ENCODE results near the gene C1QTNF3. TPM values are rescaled to one million over a fixed set of nuclear protein-coding genes. Genes with fewer than 3 reads are reported as not detected.

C1QTNF3 gene
- total and polyA plus RNA-seq, 2 donors (not counting 1 experiment from before 2014, with no cell fraction given) = 6.6 to 11.9 TPM

DNA sequence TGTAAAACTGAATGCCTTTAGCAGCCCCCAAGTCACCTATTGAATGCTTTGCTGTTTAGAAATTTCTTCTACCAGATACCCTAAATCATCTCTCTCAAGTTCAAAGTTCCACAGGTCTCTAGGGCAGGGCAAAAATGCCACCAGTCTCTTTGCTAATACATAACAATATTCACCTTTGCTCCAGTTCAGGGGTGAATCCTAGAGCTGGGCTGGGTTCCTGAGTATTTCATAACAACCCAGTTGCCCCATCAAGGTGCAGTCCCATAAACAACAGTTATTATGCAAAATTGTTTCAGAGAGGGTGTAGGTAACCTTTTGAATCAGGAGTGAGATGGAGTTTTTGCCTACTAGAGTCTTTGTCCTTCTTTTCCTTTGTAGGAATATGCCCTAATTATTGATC lies 19.0 kb upstream of the C1QTNF3 start:
- H2AFZ ChIP-seq (ENCODE audit: insufficient read depth, low read depth, low read length, poor library complexity, severe bottlenecking) = no peak overlapping the region
- Mint-ChIP-seq H3K27ac (no peak overlapping the region), H3K4me1 (no peaks in the 10 kb centered on the region), H3K4me3 (no peak overlapping the region), H3K27me3 (no peaks in the 10 kb centered on the region), H3K9me3 (ENCODE audit: insufficient read depth) (peaks cover 2% of the 10 kb centered on the region)
- no peaks in the 10 kb centered on the region for H3K27me3 ChIP-seq (replicated peaks in 1 of 4; ENCODE audit: control extremely low read depth in 1 of 4, control insufficient read depth in 3 of 4, insufficient read depth in 4 of 4, low read length in 3 of 4)
- ATAC-seq (ENCODE audit: low read depth) = no peak
- TF ChIP-seq CTCF (IDR thresholded peaks at IDR 0.05) (no peak), EZH2 (IDR thresholded peaks at IDR 0.05; ENCODE audit: borderline replicate concordance, insufficient read depth, low read depth, low read length, poor library complexity, severe bottlenecking) (no peak)
- H3K9me3 ChIP-seq (ENCODE audit: control extremely low read depth in 1 of 3, control insufficient read depth in 2 of 3, insufficient read depth in 1 of 3, low read length in 2 of 3) = peaks cover 0 to 8% (median 0%) of the 10 kb centered on the region in 3 donors
- H3K27ac ChIP-seq (ENCODE audit: low read length in 2 of 2) = no peak overlapping the region
- H4K20me1 ChIP-seq (ENCODE audit: control insufficient read depth, insufficient read depth, low read length, poor library complexity, severe bottlenecking) = no peaks in the 10 kb centered on the region
- H3K79me2 ChIP-seq (ENCODE audit: control insufficient read depth, insufficient read depth, low read length) = no peaks in the 10 kb centered on the region
- no peaks in the 10 kb centered on the region for H3K4me1 ChIP-seq (ENCODE audit: control insufficient read depth in 2 of 2, insufficient read depth in 2 of 2, low read length in 2 of 2)
- ChIA-PET CTCF (no interaction called here), POLR2A (no interaction called here)
- DNase-seq = no peak
- no peak overlapping the region for H3K4me2 ChIP-seq (replicated peaks; ENCODE audit: low read depth, low read length, poor library complexity, severe bottlenecking)
- intact Hi-C loops (cut with micrococcal nuclease) = no loop called here
- peaks cover 5 to 12% of the 10 kb centered on the region in 2 experiments for H3K36me3 ChIP-seq (replicated peaks in 1 of 2; ENCODE audit: control extremely low read depth in 1 of 2, control insufficient read depth in 1 of 2, extremely low read depth in 1 of 2, insufficient read depth in 2 of 2, low read length in 1 of 2)
- no peak overlapping the region for H3K4me3 ChIP-seq (ENCODE audit: control extremely low read depth in 1 of 5, extremely low read depth in 1 of 5, insufficient read depth in 1 of 5, low read depth in 2 of 5, low read length in 4 of 5)
- no peak overlapping the region for H3K9ac ChIP-seq (ENCODE audit: low read length)

DNA sequence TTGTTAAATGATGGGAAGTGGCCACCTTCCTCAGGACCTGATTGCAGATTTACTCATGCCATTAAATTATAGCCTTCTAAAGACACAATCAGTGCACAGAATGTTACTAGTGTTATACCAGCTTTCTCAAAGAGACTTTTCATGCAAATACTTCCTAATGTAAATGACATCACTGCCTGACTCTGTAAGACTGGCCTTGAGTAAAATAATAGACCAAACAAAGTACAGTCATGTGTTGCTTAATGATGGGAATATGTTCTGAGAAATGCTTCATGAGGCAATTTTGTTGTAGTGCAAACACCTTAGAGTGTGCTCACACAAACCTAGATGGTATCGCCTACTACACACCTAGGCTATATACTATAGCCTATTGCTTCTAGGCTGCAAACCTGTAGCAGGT lies 17.0 kb upstream of the C1QTNF3 start:
- H3K4me3 ChIP-seq (ENCODE audit: control extremely low read depth in 1 of 5, extremely low read depth in 1 of 5, insufficient read depth in 1 of 5, low read depth in 2 of 5, low read length in 4 of 5) = no peak overlapping the region
- H2AFZ ChIP-seq (ENCODE audit: insufficient read depth, low read depth, low read length, poor library complexity, severe bottlenecking) = no peak overlapping the region
- intact Hi-C loops (cut with micrococcal nuclease) = no loop called here
- no peaks in the 10 kb centered on the region for H3K27me3 ChIP-seq (replicated peaks in 1 of 4; ENCODE audit: control extremely low read depth in 1 of 4, control insufficient read depth in 3 of 4, insufficient read depth in 4 of 4, low read length in 3 of 4)
- DNase-seq (no peak), ATAC-seq (ENCODE audit: low read depth) (no peak)
- H3K9me3 Mint-ChIP-seq (ENCODE audit: insufficient read depth) = peaks cover 2% of the 10 kb centered on the region
- H3K9ac ChIP-seq (ENCODE audit: low read length) = no peak overlapping the region
- H3K36me3 ChIP-seq (replicated peaks in 1 of 2; ENCODE audit: control extremely low read depth in 1 of 2, control insufficient read depth in 1 of 2, extremely low read depth in 1 of 2, insufficient read depth in 2 of 2, low read length in 1 of 2) = peaks cover 5 to 12% of the 10 kb centered on the region in 2 experiments
- no peaks in the 10 kb centered on the region for H3K79me2 ChIP-seq (ENCODE audit: control insufficient read depth, insufficient read depth, low read length)
- ChIA-PET POLR2A (no interaction called here), CTCF (no interaction called here)
- no peak overlapping the region for H3K27ac Mint-ChIP-seq
- H3K4me1 ChIP-seq (ENCODE audit: control insufficient read depth in 2 of 2, insufficient read depth in 2 of 2, low read length in 2 of 2) = no peaks in the 10 kb centered on the region
- peaks cover 0 to 8% (median 0%) of the 10 kb centered on the region in 3 donors for H3K9me3 ChIP-seq (ENCODE audit: control extremely low read depth in 1 of 3, control insufficient read depth in 2 of 3, insufficient read depth in 1 of 3, low read length in 2 of 3)
- TF ChIP-seq EZH2 (IDR thresholded peaks at IDR 0.05; ENCODE audit: borderline replicate concordance, insufficient read depth, low read depth, low read length, poor library complexity, severe bottlenecking) (no peak), CTCF (IDR thresholded peaks at IDR 0.05) (no peak)
- no peaks in the 10 kb centered on the region for H4K20me1 ChIP-seq (ENCODE audit: control insufficient read depth, insufficient read depth, low read length, poor library complexity, severe bottlenecking)
- H3K4me2 ChIP-seq (replicated peaks; ENCODE audit: low read depth, low read length, poor library complexity, severe bottlenecking) = no peak overlapping the region
- H3K4me3 Mint-ChIP-seq = no peak overlapping the region
- no CpG with 5 or more reads among the region's 1 CpG for WGBS (ENCODE audit: insufficient coverage)
- H3K4me1 Mint-ChIP-seq = no peaks in the 10 kb centered on the region
- H3K27me3 Mint-ChIP-seq = no peaks in the 10 kb centered on the region
- H3K27ac ChIP-seq (ENCODE audit: low read length in 2 of 2) = no peak overlapping the region
